AG04450 (cell line): ENCODE results near the gene TMEM116. TPM values are rescaled to one million over a fixed set of nuclear protein-coding genes. Genes with fewer than 3 reads are reported as not detected.

Source experiments
- CTCF ChIA-PET: fragments of 300-600, 350-600 bp; formaldehyde crosslinking; extraction: SDS; loops from one replicate; lab custom pipeline; 2022; ENCODE audit warnings: antibody characterized with exemption, inconsistent platforms; lab: Charles Lee
- POLR2A ChIA-PET: fragments of 350-600 bp; formaldehyde crosslinking; extraction: SDS; loops from one replicate; lab custom pipeline; 2021; ENCODE audit warnings: antibody characterized with exemption, inconsistent platforms; lab: Yijun Ruan, JAX
- DNase-seq: peaks from one replicate; pipeline ENCODE4 v3.0.0-alpha.2; 2011; ENCODE audit warnings: low read depth, low spot score
- H3K27ac ChIP-seq: one replicate; pipeline ENCODE4 v1.5.1; 2012; ENCODE audit warnings: low read depth, low read length, control low read depth
- H3K27me3 ChIP-seq: one replicate; pipeline ENCODE4 v1.6.0; 2012; ENCODE audit warnings: low read length; ENCODE audit not compliant: control insufficient read depth, insufficient read depth
- H3K4me3 ChIP-seq: 2 replicates; pipeline ENCODE4 v1.5.1; 2011; ENCODE audit warnings: mild to moderate bottlenecking, low read depth, low read length, control low read depth
- H3K9me3 ChIP-seq: 2 replicates; pipeline ENCODE4 v1.5.1; 2012; ENCODE audit warnings: low read length; ENCODE audit not compliant: control insufficient read depth, insufficient read depth
- polyA plus RNA-seq: library from polyadenylated mRNA; depleted of rRNA; stranded (reverse); fragments of >200 nt; gene quantifications from 2 replicates; pipeline ENCODE4 v1.2.3, GENCODE V29; 2011
- TF ChIP-seq, protein P1 (sequence below): IDR thresholded peaks from 2 replicates; pipeline ENCODE4 v1.5.1; 2011; ENCODE audit warnings: low read depth, low read length, control low read depth, inconsistent platforms

Gene TMEM116
- polyA plus RNA-seq, 1 experiment, result 11.1 TPM

DNA sequence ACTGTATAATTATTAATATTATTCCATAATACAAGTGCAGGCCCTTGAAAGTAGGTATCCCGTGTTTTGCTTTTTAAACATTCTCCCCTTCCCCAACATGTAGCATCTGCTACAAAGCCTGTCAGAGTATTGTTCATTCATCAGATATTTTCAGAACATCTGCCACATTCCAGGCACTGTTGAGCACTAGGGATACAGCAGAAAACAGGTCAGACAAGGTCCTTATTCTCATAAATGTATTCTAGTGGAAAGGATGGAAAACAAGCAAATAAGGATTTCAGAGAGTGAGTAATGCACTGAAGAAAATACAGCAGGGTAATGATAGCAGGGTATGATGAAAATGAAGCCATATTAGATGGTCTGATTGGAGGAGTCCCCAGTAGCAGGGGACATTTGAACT is 4.1 kb upstream of the TMEM116 start:
- TF ChIP-seq, protein P1, sequence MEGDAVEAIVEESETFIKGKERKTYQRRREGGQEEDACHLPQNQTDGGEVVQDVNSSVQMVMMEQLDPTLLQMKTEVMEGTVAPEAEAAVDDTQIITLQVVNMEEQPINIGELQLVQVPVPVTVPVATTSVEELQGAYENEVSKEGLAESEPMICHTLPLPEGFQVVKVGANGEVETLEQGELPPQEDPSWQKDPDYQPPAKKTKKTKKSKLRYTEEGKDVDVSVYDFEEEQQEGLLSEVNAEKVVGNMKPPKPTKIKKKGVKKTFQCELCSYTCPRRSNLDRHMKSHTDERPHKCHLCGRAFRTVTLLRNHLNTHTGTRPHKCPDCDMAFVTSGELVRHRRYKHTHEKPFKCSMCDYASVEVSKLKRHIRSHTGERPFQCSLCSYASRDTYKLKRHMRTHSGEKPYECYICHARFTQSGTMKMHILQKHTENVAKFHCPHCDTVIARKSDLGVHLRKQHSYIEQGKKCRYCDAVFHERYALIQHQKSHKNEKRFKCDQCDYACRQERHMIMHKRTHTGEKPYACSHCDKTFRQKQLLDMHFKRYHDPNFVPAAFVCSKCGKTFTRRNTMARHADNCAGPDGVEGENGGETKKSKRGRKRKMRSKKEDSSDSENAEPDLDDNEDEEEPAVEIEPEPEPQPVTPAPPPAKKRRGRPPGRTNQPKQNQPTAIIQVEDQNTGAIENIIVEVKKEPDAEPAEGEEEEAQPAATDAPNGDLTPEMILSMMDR, result no peak
- H3K27ac ChIP-seq, result no peak overlapping the region
- H3K9me3 ChIP-seq, result peaks cover 8% of the 10 kb centered on the region; the same call in 1 of the 2 replicates
- DNase-seq, result no peak
- ChIA-PET CTCF (interaction anchor here (1.1 kb wide), 1 partner anchor 72 kb away, joined by 5 read pairs; no protein-coding TSS in a partner anchor), POLR2A (no interaction called here)
- no peaks in the 10 kb centered on the region for H3K27me3 ChIP-seq
- H3K4me3 ChIP-seq, result no peak overlapping the region

DNA sequence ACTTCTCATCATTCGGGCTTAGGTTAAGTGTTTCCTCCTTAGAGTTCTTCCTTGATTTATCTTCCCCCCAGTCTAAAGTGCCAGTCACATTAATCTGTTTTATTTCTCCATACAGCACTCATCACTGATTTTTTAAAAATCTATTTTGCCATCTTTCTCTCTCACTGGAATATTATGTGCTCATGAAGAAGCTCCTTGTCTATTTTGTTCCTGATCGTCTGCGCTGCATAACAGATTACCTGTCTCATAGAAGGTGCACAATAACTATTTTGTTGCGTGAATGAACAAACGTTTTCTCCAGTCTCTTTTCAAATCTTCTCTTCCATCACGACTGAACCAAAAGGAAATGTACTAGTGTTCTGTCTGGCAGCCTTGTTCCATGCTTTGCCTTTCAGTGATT is 3.0 kb upstream of the TMEM116 start:
- H3K27me3 ChIP-seq, result no peaks in the 10 kb centered on the region
- no peak for DNase-seq
- ChIA-PET CTCF (interaction anchor here (0.6 to 1.1 kb wide), 2 partner anchors 71 kb away, joined by 5 to 6 read pairs; no protein-coding TSS in a partner anchor), POLR2A (no interaction called here)
- H3K4me3 ChIP-seq, result no peak overlapping the region
- H3K9me3 ChIP-seq, result peaks cover 8% of the 10 kb centered on the region; the same call in 1 of the 2 replicates
- H3K27ac ChIP-seq, result no peak overlapping the region
- TF ChIP-seq, protein P1, result no peak

DNA sequence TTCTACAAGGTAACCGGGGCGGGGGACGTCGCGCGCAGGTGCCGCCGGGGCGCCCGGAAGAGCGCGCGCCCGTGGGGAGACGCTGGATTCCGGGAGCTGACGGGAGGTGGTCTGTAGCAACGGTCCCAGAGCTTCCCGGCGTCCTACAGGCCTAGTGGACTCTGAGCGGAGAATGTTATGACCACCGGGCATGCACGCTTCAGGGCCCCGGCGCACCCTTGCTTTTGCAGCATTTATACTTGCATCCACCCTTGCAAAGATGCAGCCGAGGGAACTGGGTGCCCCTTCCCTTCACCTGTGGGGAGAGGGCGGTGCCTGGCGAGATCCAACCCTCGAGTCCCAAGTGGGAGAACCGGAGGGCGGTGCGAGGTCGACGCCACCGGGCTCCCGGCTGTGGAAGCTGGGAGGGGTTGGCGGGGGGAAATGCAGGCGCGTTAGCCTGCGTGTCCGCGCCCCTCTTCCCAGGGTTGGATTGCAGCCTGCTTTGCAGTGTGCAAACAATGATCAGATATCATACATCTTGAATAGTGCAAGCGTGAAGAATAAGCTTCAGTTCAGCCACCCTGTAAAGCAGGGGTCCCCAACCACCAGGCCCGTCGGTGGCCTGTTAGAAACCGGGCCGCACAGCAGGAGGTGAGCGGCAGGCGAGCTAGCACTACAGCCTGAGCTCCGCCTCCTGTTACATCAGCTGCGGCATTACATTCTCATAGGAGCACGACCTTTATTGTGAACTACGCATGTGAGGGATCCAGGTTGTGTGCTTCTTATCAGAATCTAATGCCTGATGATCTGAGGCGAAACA is 837 bp upstream of the TMEM116 start:
- ChIA-PET CTCF (interaction anchor here (1.1 to 2.9 kb wide), 8 partner anchors 9 to 73 kb away, joined by 3 to 20 read pairs (median 4); no protein-coding TSS in a partner anchor), POLR2A (interaction anchor here (0.5 to 1.6 kb wide), 5 partner anchors 8 to 418 kb away, joined by 3 to 8 read pairs (median 5); no protein-coding TSS in a partner anchor)
- H3K27ac ChIP-seq, result peak overlapping the region; percentile 84
- TF ChIP-seq, protein P1, result no peak
- DNase-seq, result no peak
- H3K4me3 ChIP-seq, result peak overlapping the region; percentile 96
- H3K27me3 ChIP-seq, result no peaks in the 10 kb centered on the region
- H3K9me3 ChIP-seq, result peaks cover 8% of the 10 kb centered on the region; the same call in 1 of the 2 replicates

DNA sequence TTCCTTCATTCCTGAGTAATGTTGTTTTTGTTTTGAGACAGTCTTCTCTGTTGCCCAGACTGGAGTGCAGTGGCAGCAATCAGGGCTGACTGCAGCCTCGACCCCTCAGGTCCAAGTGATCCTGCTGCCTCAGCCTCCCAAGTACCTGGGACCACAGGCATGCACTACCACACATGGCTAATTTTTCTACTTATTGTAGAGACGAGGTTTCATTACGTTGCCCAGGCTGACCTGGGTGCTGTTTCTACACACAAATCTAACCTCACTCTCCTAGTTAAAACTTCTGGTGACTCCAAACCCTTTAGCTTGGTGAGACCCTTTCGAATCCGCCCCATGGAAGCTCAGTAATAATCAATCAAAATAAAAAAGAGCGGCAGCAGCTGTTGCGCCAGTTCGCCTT is 1.3 kb downstream of the TMEM116 start:
- Histone ChIP-seq H3K4me3 (peak overlapping the region; percentile 89; the same call in 1 of the 2 replicates), H3K9me3 (peaks cover 8% of the 10 kb centered on the region; the same call in 1 of the 2 replicates), H3K27ac (no peak overlapping the region), H3K27me3 (no peaks in the 10 kb centered on the region)
- ChIA-PET CTCF (interaction anchor here (0.7 to 2.9 kb wide), 2 partner anchors 68 to 74 kb away, joined by 3 to 20 read pairs; no protein-coding TSS in a partner anchor), POLR2A (interaction anchor here (0.6 kb wide), 1 partner anchor 215 kb away, joined by 5 read pairs; no protein-coding TSS in a partner anchor)
- DNase-seq, result no peak
- TF ChIP-seq, protein P1, result no peak
